Measurements from ENCODE around the gene BTC. TPM values are rescaled to one million over a fixed set of nuclear protein-coding genes. Genes with fewer than 3 reads are reported as not detected.
"Not testable (repeated sequence)": the region's sequence is repeated elsewhere in the genome, so short reads cannot be mapped to it uniquely, and the experiment has no call there.

Gene BTC
- total and polyA plus RNA-seq, 3 experiments from 2014 or later, result not detected

- ChIA-PET POLR2A (no interaction called here), CTCF (no interaction called here)
- Histone ChIP-seq H3K4me1 (ENCODE audit: insufficient read depth, low read length) (no peaks in the 10 kb centered on the region), H3K27me3 (ENCODE audit: insufficient read depth, low read length, poor library complexity, severe bottlenecking) (no peaks in the 10 kb centered on the region), H3K9me3 (ENCODE audit: low read length) (no peaks in the 10 kb centered on the region), H3K27ac (ENCODE audit: low read depth, low read length) (no peak overlapping the region), H3K4me3 (ENCODE audit: low read length) (no peak overlapping the region), H3K36me3 (ENCODE audit: insufficient read depth, low read length) (no peaks in the 10 kb centered on the region)
- Mint-ChIP-seq H3K4me1 (peaks cover 0 to 5% (median 2%) of the 10 kb centered on the region in 3 donors), H3K27ac (peak overlapping the region in 1 of 8 donors; percentile 35), H3K27me3 (no peaks in the 10 kb centered on the region), H3K9me3 (peaks cover 0 to 9% (median 4%) of the 10 kb centered on the region in 5 donors), H3K36me3 (no peaks in the 10 kb centered on the region), H3K4me3 (no peak overlapping the region)
- no peak for DNase-seq
Measured at GRCh38 chr4:74716436-74716765, 77.9 kb downstream of the BTC start.

- H3K9me3 Mint-ChIP-seq, result peaks cover 0 to 9% (median 4%) of the 10 kb centered on the region in 5 donors
- H3K27me3 Mint-ChIP-seq, result no peaks in the 10 kb centered on the region
- no peak overlapping the region for H3K27ac ChIP-seq (ENCODE audit: low read depth, low read length)
- no peaks in the 10 kb centered on the region for H3K27me3 ChIP-seq (ENCODE audit: insufficient read depth, low read length, poor library complexity, severe bottlenecking)
- ChIA-PET CTCF (no interaction called here), POLR2A (no interaction called here)
- H3K4me3 Mint-ChIP-seq, result peak overlapping the region in 1 of 7 donors; percentile 2
- no peak for DNase-seq
- H3K27ac Mint-ChIP-seq, result peak overlapping the region in 1 of 8 donors; percentile 35
- H3K36me3 ChIP-seq (ENCODE audit: insufficient read depth, low read length), result no peaks in the 10 kb centered on the region
- H3K4me1 Mint-ChIP-seq, result peaks cover 0 to 5% (median 2%) of the 10 kb centered on the region in 3 donors
- H3K4me1 ChIP-seq (ENCODE audit: insufficient read depth, low read length), result no peaks in the 10 kb centered on the region
- no peaks in the 10 kb centered on the region for H3K36me3 Mint-ChIP-seq
- no peaks in the 10 kb centered on the region for H3K9me3 ChIP-seq (ENCODE audit: low read length)
- no peak overlapping the region for H3K4me3 ChIP-seq (ENCODE audit: low read length)
Measured at GRCh38 chr4:74715706-74716435, 78.5 kb downstream of the BTC start.

GRCh38 chr4:74714611-74715130, 79.7 kb downstream of the BTC start:
- POLR2A ChIA-PET, result no interaction called here
- peaks cover 0 to 9% (median 4%) of the 10 kb centered on the region in 5 donors for H3K9me3 Mint-ChIP-seq
- peaks cover 0 to 5% (median 2%) of the 10 kb centered on the region in 3 donors for H3K4me1 Mint-ChIP-seq
- H3K27me3 Mint-ChIP-seq, result no peaks in the 10 kb centered on the region
- Histone ChIP-seq H3K27ac (ENCODE audit: low read depth, low read length) (no peak overlapping the region), H3K27me3 (ENCODE audit: insufficient read depth, low read length, poor library complexity, severe bottlenecking) (no peaks in the 10 kb centered on the region), H3K36me3 (ENCODE audit: insufficient read depth, low read length) (no peaks in the 10 kb centered on the region), H3K4me3 (ENCODE audit: low read length) (no peak overlapping the region), H3K4me1 (ENCODE audit: insufficient read depth, low read length) (no peaks in the 10 kb centered on the region), H3K9me3 (ENCODE audit: low read length) (no peaks in the 10 kb centered on the region)
- no peaks in the 10 kb centered on the region for H3K36me3 Mint-ChIP-seq
- no peak for DNase-seq
- CTCF ChIA-PET, result no interaction called here
- H3K4me3 Mint-ChIP-seq, result no peak overlapping the region
- H3K27ac Mint-ChIP-seq, result no peak overlapping the region

- H3K4me3 Mint-ChIP-seq; CTCF ChIA-PET; POLR2A ChIA-PET; H3K27ac ChIP-seq (ENCODE audit: low read depth, low read length); H3K27me3 ChIP-seq (ENCODE audit: insufficient read depth, low read length, poor library complexity, severe bottlenecking); H3K4me1 ChIP-seq (ENCODE audit: insufficient read depth, low read length); H3K4me1 Mint-ChIP-seq; H3K4me3 ChIP-seq (ENCODE audit: low read length); H3K36me3 ChIP-seq (ENCODE audit: insufficient read depth, low read length); H3K36me3 Mint-ChIP-seq; H3K9me3 ChIP-seq (ENCODE audit: low read length); DNase-seq; H3K27me3 Mint-ChIP-seq; H3K27ac Mint-ChIP-seq: not testable (repeated sequence)
- H3K9me3 Mint-ChIP-seq, result peaks cover 0 to 12% (median 5%) of the 10 kb centered on the region in 5 donors
Measured at GRCh38 chr4:74708135-74708534, 86.2 kb downstream of the BTC start.

Other genes with a start within 250 kb of the BTC start
- not detected for gene PARM1, start 138.6 kb upstream of the BTC start, total RNA-seq
- gene PARM1, start 138.6 kb upstream of the BTC start, polyA plus RNA-seq, result not detected